ENCODE data around the gene PTMA.

- no peak for TF ChIP-seq POLR2AphosphoS5 (IDR thresholded peaks at IDR 0.05; ENCODE audit: borderline replicate concordance, low read depth, low read length)
- TF ChIP-seq EZH2 (IDR thresholded peaks at IDR 0.05): no peak
Measured at GRCh38 chr2:231662811-231663457, 45.4 kb upstream of the PTMA start.
